ENCODE data around the gene TMEM245. TPM values are rescaled to one million over a fixed set of nuclear protein-coding genes. Genes with fewer than 3 reads are reported as not detected.

The TMEM245 gene
- polyA plus RNA-seq, 2 of the 4 experiments (the other 2 are of a cell fraction) = 44.9 to 88.9 TPM

DNA sequence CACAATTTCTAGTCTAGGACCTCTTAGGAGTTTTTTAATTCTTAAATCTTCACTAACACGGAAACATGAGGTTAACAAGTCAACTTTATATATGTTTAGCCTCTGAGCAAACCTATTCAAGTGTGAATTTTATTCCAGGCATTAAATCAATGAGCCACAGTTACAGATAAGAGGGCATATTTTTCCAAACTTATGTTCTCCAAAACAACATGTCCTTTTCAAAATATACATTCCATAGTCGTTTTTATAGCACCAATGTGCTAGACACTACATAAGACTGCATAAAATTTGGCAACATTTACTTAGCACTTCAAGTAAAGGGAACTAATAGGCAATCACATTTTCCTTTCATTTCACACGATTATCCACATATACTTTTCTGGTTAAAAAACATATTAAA is 6.5 kb downstream of the TMEM245 start:
- peak overlapping the region; percentile 61 to 80; a peak in 3 of 6 replicates for H3K27ac ChIP-seq
- WGBS (ENCODE audit: missing lambda C conversion rate) = 46% methylated on average over 3 of the region's 3 CpGs
- no peak for DNase-seq (ENCODE audit: low read depth in 1 of 2, low spot score in 1 of 2)
- FAIRE-seq = no peak
- no peak for ATAC-seq
- H3K4me3 ChIP-seq = no peak overlapping the region
- H3K4me1 ChIP-seq = peaks cover 89% of the 10 kb centered on the region
- no peaks in the 10 kb centered on the region for H3K9me3 ChIP-seq
- H3K4me2 ChIP-seq = peak overlapping the region; percentile 63; the same call in 2 of the 3 replicates
- ChIA-PET CTCF (no interaction called here), POLR2A (no interaction called here)
- TF ChIP-seq HDAC2 (IDR thresholded peaks at IDR 0.05) (no peak), HOXA7 (CRISPR knock-in tag; IDR thresholded peaks at IDR 0.05) (no peak), RARB (CRISPR knock-in tag; IDR thresholded peaks at IDR 0.05) (no peak), ZC3H11A (IDR thresholded peaks at IDR 0.05) (no peak), HOXB13 (CRISPR knock-in tag; IDR thresholded peaks at IDR 0.05; ENCODE audit: low read depth) (no peak), GATA3 (IDR thresholded peaks at IDR 0.05; ENCODE audit: borderline replicate concordance) (no peak), ZSCAN20 (CRISPR knock-in tag; IDR thresholded peaks at IDR 0.05) (no peak), FOSB (CRISPR knock-in tag; IDR thresholded peaks at IDR 0.05) (no peak), PHF8 (IDR thresholded peaks at IDR 0.05; ENCODE audit: borderline replicate concordance, low read depth) (no peak), EP300 (IDR thresholded peaks at IDR 0.05) (no peak)
- TF ChIP-seq, protein P1, sequence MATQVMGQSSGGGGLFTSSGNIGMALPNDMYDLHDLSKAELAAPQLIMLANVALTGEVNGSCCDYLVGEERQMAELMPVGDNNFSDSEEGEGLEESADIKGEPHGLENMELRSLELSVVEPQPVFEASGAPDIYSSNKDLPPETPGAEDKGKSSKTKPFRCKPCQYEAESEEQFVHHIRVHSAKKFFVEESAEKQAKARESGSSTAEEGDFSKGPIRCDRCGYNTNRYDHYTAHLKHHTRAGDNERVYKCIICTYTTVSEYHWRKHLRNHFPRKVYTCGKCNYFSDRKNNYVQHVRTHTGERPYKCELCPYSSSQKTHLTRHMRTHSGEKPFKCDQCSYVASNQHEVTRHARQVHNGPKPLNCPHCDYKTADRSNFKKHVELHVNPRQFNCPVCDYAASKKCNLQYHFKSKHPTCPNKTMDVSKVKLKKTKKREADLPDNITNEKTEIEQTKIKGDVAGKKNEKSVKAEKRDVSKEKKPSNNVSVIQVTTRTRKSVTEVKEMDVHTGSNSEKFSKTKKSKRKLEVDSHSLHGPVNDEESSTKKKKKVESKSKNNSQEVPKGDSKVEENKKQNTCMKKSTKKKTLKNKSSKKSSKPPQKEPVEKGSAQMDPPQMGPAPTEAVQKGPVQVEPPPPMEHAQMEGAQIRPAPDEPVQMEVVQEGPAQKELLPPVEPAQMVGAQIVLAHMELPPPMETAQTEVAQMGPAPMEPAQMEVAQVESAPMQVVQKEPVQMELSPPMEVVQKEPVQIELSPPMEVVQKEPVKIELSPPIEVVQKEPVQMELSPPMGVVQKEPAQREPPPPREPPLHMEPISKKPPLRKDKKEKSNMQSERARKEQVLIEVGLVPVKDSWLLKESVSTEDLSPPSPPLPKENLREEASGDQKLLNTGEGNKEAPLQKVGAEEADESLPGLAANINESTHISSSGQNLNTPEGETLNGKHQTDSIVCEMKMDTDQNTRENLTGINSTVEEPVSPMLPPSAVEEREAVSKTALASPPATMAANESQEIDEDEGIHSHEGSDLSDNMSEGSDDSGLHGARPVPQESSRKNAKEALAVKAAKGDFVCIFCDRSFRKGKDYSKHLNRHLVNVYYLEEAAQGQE (IDR thresholded peaks at IDR 0.05) = no peak

DNA sequence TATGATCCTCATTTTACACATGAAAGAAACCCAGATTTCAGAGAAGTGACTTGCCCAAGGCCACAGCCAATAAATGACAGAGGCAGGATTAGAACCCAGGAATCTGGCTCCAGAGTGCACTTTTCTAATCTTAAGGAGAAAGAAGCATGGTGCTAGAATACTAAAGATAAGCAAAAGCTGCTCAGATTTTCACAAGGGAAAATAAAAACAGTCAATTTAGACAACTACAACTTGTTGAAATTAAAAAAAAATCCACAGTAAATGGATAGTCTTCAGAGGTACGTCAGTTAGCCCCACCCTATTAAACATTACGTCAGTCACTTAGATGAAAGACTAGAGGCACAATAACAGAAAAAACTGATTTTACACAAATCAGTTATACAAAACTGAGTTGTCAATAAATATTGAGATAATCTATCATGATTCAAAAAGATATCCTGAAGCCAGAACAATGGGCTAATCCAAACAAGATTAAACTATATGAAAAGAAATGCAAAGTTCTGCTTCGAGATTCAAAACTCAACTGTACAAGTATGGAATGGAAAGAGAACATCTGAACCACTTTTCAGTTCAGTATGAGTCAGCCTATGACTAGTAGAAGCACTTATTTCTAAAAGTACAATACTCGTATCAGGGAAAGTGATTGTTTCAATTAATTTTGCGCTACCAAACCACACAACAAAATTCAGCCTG is 9.3 kb downstream of the TMEM245 start:
- H3K4me2 ChIP-seq = peak overlapping the region; percentile 91
- H3K27ac ChIP-seq = peak overlapping the region; percentile 79 to 80
- peaks cover 89% of the 10 kb centered on the region for H3K4me1 ChIP-seq
- ATAC-seq (peak; percentile 62 to 66), DNase-seq (ENCODE audit: low read depth in 1 of 2, low spot score in 1 of 2) (peak in 1 of 2 experiments; percentile 62), FAIRE-seq (peak; percentile 49)
- TF ChIP-seq FOSL2 (IDR thresholded peaks at IDR 0.05) = peak; percentile 62
- peak; percentile 81 for TF ChIP-seq FOSL2 (CRISPR knock-in tag; IDR thresholded peaks at IDR 0.05)
- no peak for TF ChIP-seq FOXS1 (CRISPR knock-in tag; IDR thresholded peaks at IDR 0.05)
- ChIA-PET CTCF (interaction anchor here (1.8 to 2.1 kb wide), 3 partner anchors 8 to 73 kb away, joined by 5 to 18 read pairs (median 8); partner anchors contain the start of gene TMEM245), POLR2A (interaction anchor here (0.9 to 3.4 kb wide), 2 partner anchors 9 kb away, joined by 3 to 21 read pairs; partner anchors contain the start of gene TMEM245)
- H3K9me3 ChIP-seq = no peaks in the 10 kb centered on the region
- WGBS (ENCODE audit: missing lambda C conversion rate) = 2% methylated on average over 5 of the region's 5 CpGs
- H3K4me3 ChIP-seq = peak overlapping the region; percentile 30; the same call in 2 of the 3 replicates

DNA sequence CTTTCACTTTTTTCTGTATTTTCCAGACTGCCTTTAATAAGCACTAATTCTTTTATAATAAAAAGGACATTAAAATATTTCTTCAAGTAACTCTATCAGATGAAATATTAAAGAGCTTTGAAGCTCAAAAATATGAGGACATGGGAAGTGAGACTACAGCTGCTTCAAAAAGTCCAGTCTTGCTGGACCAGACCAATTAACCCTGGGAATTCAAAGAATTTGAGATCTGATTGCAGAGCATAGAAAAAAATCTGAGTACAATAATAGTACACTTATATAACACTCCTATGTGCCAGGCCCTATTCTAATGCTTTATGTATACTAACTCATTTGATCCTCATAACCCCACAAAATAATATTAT is 9.8 kb downstream of the TMEM245 start:
- H3K4me3 ChIP-seq = peak overlapping the region; percentile 30; the same call in 2 of the 3 replicates
- H3K27ac ChIP-seq = peak overlapping the region; percentile 79 to 80
- no peak for FAIRE-seq
- POLR2A ChIA-PET = interaction anchor here (3.4 kb wide), 1 partner anchor 10 kb away, joined by 21 read pairs; the partner anchor contains the start of gene TMEM245
- DNase-seq (ENCODE audit: low read depth in 1 of 2, low spot score in 1 of 2) = no peak
- no peaks in the 10 kb centered on the region for H3K9me3 ChIP-seq
- peak overlapping the region; percentile 91 for H3K4me2 ChIP-seq
- TF ChIP-seq ZNF302 (CRISPR knock-in tag; IDR thresholded peaks at IDR 0.05) (no peak), PHF8 (IDR thresholded peaks at IDR 0.05; ENCODE audit: borderline replicate concordance, low read depth) (no peak), KDM5A (IDR thresholded peaks at IDR 0.05) (no peak), TFCP2L1 (CRISPR knock-in tag; IDR thresholded peaks at IDR 0.05) (no peak), ESRRA (IDR thresholded peaks at IDR 0.05; ENCODE audit: borderline replicate concordance, low read length) (no peak), ZC3H11A (IDR thresholded peaks at IDR 0.05) (no peak)
- TF ChIP-seq, protein P2, sequence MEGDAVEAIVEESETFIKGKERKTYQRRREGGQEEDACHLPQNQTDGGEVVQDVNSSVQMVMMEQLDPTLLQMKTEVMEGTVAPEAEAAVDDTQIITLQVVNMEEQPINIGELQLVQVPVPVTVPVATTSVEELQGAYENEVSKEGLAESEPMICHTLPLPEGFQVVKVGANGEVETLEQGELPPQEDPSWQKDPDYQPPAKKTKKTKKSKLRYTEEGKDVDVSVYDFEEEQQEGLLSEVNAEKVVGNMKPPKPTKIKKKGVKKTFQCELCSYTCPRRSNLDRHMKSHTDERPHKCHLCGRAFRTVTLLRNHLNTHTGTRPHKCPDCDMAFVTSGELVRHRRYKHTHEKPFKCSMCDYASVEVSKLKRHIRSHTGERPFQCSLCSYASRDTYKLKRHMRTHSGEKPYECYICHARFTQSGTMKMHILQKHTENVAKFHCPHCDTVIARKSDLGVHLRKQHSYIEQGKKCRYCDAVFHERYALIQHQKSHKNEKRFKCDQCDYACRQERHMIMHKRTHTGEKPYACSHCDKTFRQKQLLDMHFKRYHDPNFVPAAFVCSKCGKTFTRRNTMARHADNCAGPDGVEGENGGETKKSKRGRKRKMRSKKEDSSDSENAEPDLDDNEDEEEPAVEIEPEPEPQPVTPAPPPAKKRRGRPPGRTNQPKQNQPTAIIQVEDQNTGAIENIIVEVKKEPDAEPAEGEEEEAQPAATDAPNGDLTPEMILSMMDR (IDR thresholded peaks at IDR 0.05) = no peak
- TF ChIP-seq, protein P3, sequence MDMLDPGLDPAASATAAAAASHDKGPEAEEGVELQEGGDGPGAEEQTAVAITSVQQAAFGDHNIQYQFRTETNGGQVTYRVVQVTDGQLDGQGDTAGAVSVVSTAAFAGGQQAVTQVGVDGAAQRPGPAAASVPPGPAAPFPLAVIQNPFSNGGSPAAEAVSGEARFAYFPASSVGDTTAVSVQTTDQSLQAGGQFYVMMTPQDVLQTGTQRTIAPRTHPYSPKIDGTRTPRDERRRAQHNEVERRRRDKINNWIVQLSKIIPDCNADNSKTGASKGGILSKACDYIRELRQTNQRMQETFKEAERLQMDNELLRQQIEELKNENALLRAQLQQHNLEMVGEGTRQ (IDR thresholded peaks at IDR 0.05) = no peak
- CTCF ChIA-PET = interaction anchor here (1.1 to 2.1 kb wide), 5 partner anchors 9 to 219 kb away, joined by 3 to 18 read pairs (median 5); partner anchors contain the start of gene TMEM245
- H3K4me1 ChIP-seq = peaks cover 84% of the 10 kb centered on the region
- no peak for ATAC-seq
